Stomach (tissue), 9 donors: ENCODE results near the gene TLCD1. TPM values are rescaled to one million over a fixed set of nuclear protein-coding genes. Genes with fewer than 3 reads are reported as not detected.

Experiments
- DNase-seq, 2 donors: peaks; one replicate each; pipeline versions ENCODE4 v3.0.0 to v3.0.0-alpha.2; 2013 to 2019
- H3K27ac ChIP-seq, 5 donors: fragments of 200-600 bp in 4 of 5; sonication (generic) in 4 of 5; one replicate each; pipeline ENCODE4 v1.5.1; 2013 to 2019; ENCODE audit warnings: mild to moderate bottlenecking in 1 of 5, moderate library complexity in 1 of 5
- H3K27me3 ChIP-seq, 3 donors: fragments of 200-600 bp; sonication (generic); one replicate each; pipeline ENCODE4 v1.5.1; 2017 to 2019; ENCODE audit warnings: mixed run types in 1 of 3
- H3K36me3 ChIP-seq, 4 donors: fragments of 200-600 bp; sonication (generic); 1 replicate in 3 of 4; 2 replicates in 1 of 4; pipeline ENCODE4 v1.5.1; 2016 to 2019
- H3K4me1 ChIP-seq, 4 donors: fragments of 200-600 bp; sonication (generic); one replicate each; pipeline ENCODE4 v1.5.1; 2016 to 2019
- H3K4me3 ChIP-seq, 4 donors: fragments of 200-600 bp; sonication (generic) in 3 of 4; one replicate each; pipeline ENCODE4 v1.5.1; 2016 to 2019; ENCODE audit warnings: mild to moderate bottlenecking in 1 of 4
- H3K9me3 ChIP-seq, 4 donors: fragments of 200-600 bp; sonication (generic); one replicate each; pipeline ENCODE4 v1.5.1; 2016 to 2019
- CTCF ChIP-seq, 7 experiments: fragments of 450-650 bp in 4 of 7; fragments of 200-600 bp in 3 of 7; sonication (generic) in 3 of 7; IDR thresholded peaks; one replicate each; pipeline ENCODE4 v1.5.1; 2016 to 2019; ENCODE audit warnings: antibody characterized with exemption in 7 of 7, control low read depth in 2 of 7, mild to moderate bottlenecking in 1 of 7
- EP300 ChIP-seq: sonication (generic); formaldehyde crosslinking; IDR thresholded peaks from one replicate; pipeline ENCODE4 v1.6.1; 2017; ENCODE audit warnings: antibody characterized with exemption
- POLR2A ChIP-seq, 4 donors: fragments of 450-650 bp; IDR thresholded peaks; one replicate each; pipeline ENCODE4 v1.6.1; 2016; ENCODE audit warnings: antibody characterized with exemption in 4 of 4, control low read depth in 2 of 4, mild to moderate bottlenecking in 1 of 4, moderate library complexity in 1 of 4
- POLR2AphosphoS5 ChIP-seq, 3 donors: sonication (generic); formaldehyde crosslinking; IDR thresholded peaks; one replicate each; pipeline ENCODE4 v1.6.1; 2016; ENCODE audit warnings: antibody characterized with exemption in 3 of 3
- WGBS, 5 donors: extraction: QIAGEN DNeasy Blood & Tissue Kit in 3 of 5; methylation state at CpG; one replicate each; pipeline versions ENCODE4 v1.1.5 to v1.1.7; 2013 to 2018; 5-methylcytosine and 5-hydroxymethylcytosine counted together
- intact Hi-C: fragments of 100-400 bp; cut with DNase I; formaldehyde crosslinking; loops from one replicate; pipeline ENCODE4 v1.15.1; 2023; ENCODE audit warnings: low total_unique reads
- polyA plus RNA-seq, 3 donors: library from polyadenylated mRNA; stranded (reverse); fragments of 200-250 nt; gene quantifications; one replicate each; pipeline ENCODE4 v1.2.3, GENCODE V29; 2013
- total RNA-seq, 5 donors: library from RNA; depleted of rRNA; stranded (reverse); fragments of >200 nt; gene quantifications; one replicate each; pipeline versions ENCODE4 v1.1.0 to v1.2.3, GENCODE V29; 2014 to 2016
- donor health status: healthy with polysubstance abuse.
- donor health status: Bipolar disorder and iron deficiency.
- donor health status: healthy.

TLCD1 gene
- total and polyA plus RNA-seq, 8 donors: 2.6 to 21.0 (median 10.0) TPM; not detected in 2

DNA sequence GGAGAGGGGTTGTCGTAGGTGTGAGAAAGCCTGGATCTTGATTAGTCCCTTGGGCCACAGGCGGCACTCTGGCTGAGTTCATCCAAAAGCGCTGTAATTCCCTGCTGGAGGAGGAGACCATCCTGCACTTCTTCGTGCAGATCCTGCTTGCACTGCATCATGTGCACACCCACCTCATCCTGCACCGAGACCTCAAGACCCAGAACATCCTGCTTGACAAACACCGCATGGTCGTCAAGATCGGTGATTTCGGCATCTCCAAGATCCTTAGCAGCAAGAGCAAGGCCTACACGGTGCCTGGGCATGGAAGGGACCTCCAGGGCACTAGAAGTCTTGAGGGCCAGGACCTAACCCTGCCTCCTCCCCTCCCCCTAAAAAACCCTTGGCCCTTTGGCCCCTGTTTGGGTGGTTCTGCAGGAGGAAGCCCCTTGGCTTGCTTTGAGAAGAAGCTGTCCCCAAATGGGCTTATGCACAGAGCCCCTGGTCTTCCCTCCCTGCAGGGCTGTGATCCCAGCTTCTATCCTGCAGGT, 8.7 kb upstream of the TLCD1 start:
- no peak overlapping the region for H3K27ac ChIP-seq
- WGBS, 5 donors: 88 to 97% (median 89%) methylated on average over 9 to 10 of the region's 10 CpGs
- H3K4me3 ChIP-seq: no peak overlapping the region
- peaks cover 0 to 14% (median 3%) of the 10 kb centered on the region in 4 donors for H3K36me3 ChIP-seq
- no peaks in the 10 kb centered on the region for H3K9me3 ChIP-seq
- no peak for TF ChIP-seq EP300
- TF ChIP-seq POLR2AphosphoS5 (IDR thresholded peaks at IDR 0.05): no peak
- no peak for TF ChIP-seq CTCF (IDR thresholded peaks at IDR 0.05)
- TF ChIP-seq POLR2A (IDR thresholded peaks at IDR 0.05): no peak
- peaks cover 0 to 5% (median 1%) of the 10 kb centered on the region in 4 donors for H3K4me1 ChIP-seq
- no peaks in the 10 kb centered on the region for H3K27me3 ChIP-seq
- no peak for DNase-seq
- intact Hi-C loops: no loop called here

GRCh38 chr17:28733346-28733745, 7.3 kb upstream of the TLCD1 start:
- Histone ChIP-seq H3K27me3 (no peaks in the 10 kb centered on the region), H3K4me1 (peaks cover 7 to 14% (median 11%) of the 10 kb centered on the region in 4 donors), H3K36me3 (peaks cover 0 to 14% (median 3%) of the 10 kb centered on the region in 4 donors), H3K9me3 (no peaks in the 10 kb centered on the region), H3K4me3 (no peak overlapping the region), H3K27ac (no peak overlapping the region)
- no peak for TF ChIP-seq EP300
- no peak for TF ChIP-seq CTCF (IDR thresholded peaks at IDR 0.05)
- TF ChIP-seq POLR2AphosphoS5 (IDR thresholded peaks at IDR 0.05): no peak
- no peak for TF ChIP-seq POLR2A (IDR thresholded peaks at IDR 0.05)
- intact Hi-C loops: no loop called here
- WGBS, 5 donors: 85 to 95% (median 87%) methylated on average over 1 of the region's 1 CpG
- DNase-seq: no peak

GRCh38 chr17:28729950-28730330, 3.9 kb upstream of the TLCD1 start:
- H3K4me3 ChIP-seq: no peak overlapping the region
- intact Hi-C loops: no loop called here
- no peaks in the 10 kb centered on the region for H3K9me3 ChIP-seq
- no peaks in the 10 kb centered on the region for H3K27me3 ChIP-seq
- peak overlapping the region in 4 of 5 donors; percentile 98 to 99 (median 99) for H3K27ac ChIP-seq
- TF ChIP-seq POLR2A (IDR thresholded peaks at IDR 0.05) (no peak), EP300 (no peak), CTCF (IDR thresholded peaks at IDR 0.05) (no peak), POLR2AphosphoS5 (IDR thresholded peaks at IDR 0.05) (no peak)
- WGBS, 5 donors: 67 to 83% (median 79%) methylated on average over 11 of the region's 11 CpGs
- H3K4me1 ChIP-seq: peaks cover 25 to 42% (median 40%) of the 10 kb centered on the region in 4 donors
- H3K36me3 ChIP-seq: peaks cover 0 to 7% (median 3%) of the 10 kb centered on the region in 4 donors
- no peak for DNase-seq

- peak; percentile 98 to 100 for DNase-seq
- Histone ChIP-seq H3K4me3 (peak within 1 kb of the TSS; percentile 74 to 88 (median 79)), H3K27me3 (no peaks in the 10 kb centered on the region), H3K36me3 (peaks cover 7 to 16% (median 15%) of the 10 kb centered on the region in 4 donors), H3K4me1 (peaks cover 25 to 54% (median 53%) of the 10 kb centered on the region in 4 donors), H3K9me3 (no peaks in the 10 kb centered on the region), H3K27ac (peak within 1 kb of the TSS; percentile 91 to 99 (median 99))
- 0 to 1% (median 0%) methylated on average over 53 to 64 of the region's 64 CpGs for WGBS, 5 donors
- no peak for TF ChIP-seq EP300
- TF ChIP-seq CTCF (IDR thresholded peaks at IDR 0.05): peak in 1 of 7 experiments; percentile 5
- TF ChIP-seq POLR2A (IDR thresholded peaks at IDR 0.05): peak in 1 of 4 donors; percentile 44
- TF ChIP-seq POLR2AphosphoS5 (IDR thresholded peaks at IDR 0.05): peak; percentile 14 to 83 (median 61)
- intact Hi-C loops: no loop called here
Observed at GRCh38 chr17:28728364-28729200, 2.5 kb upstream of the TLCD1 start, which contains the start of gene NEK8. TSS of gene NEK8 (plus strand) at chr17:28728788. CDS start at chr17:28728814, 26 bp downstream.
